HG03342 (cell line): ENCODE data around the gene GRB10.

ENCODE experiments used
- ATAC-seq: cut with Tn5 transposase; IDR thresholded peaks from one replicate; pipeline ENCODE4 v1.9.1; 2021; ENCODE audit warnings: mild to moderate bottlenecking, moderate library complexity; ENCODE audit not compliant: unreplicated experiment

The GRB10 gene

GRCh38 chr7:50658696-50659095, 124.0 kb downstream of the GRB10 start:
- no peak for ATAC-seq

- ATAC-seq, result no peak
Measured at GRCh38 chr7:50657912-50658311, 124.8 kb downstream of the GRB10 start.

- ATAC-seq, result no peak
Measured at GRCh38 chr7:50657341-50657873, 125.3 kb downstream of the GRB10 start.

GRCh38 chr7:50656141-50656895, 126.4 kb downstream of the GRB10 start:
- no peak for ATAC-seq

GRCh38 chr7:50655490-50655889, 127.2 kb downstream of the GRB10 start:
- no peak for ATAC-seq

- ATAC-seq, result no peak
Measured at GRCh38 chr7:50655020-50655419, 127.7 kb downstream of the GRB10 start.

- no peak for ATAC-seq
Measured at GRCh38 chr7:50653981-50654425, 128.7 kb downstream of the GRB10 start.

GRCh38 chr7:50653126-50653864, 129.4 kb downstream of the GRB10 start:
- ATAC-seq, result no peak

GRCh38 chr7:50652400-50653125, 130.1 kb downstream of the GRB10 start:
- ATAC-seq, result no peak

- ATAC-seq, result peak; percentile 51
Measured at GRCh38 chr7:50651271-50651989, 131.3 kb downstream of the GRB10 start.

GRCh38 chr7:50650057-50650664, 132.5 kb downstream of the GRB10 start:
- ATAC-seq, result no peak

GRCh38 chr7:50649259-50649885, 133.3 kb downstream of the GRB10 start:
- no peak for ATAC-seq

GRCh38 chr7:50648570-50649169, 134.0 kb downstream of the GRB10 start:
- ATAC-seq, result no peak

- ATAC-seq, result no peak
Measured at GRCh38 chr7:50648076-50648475, 134.6 kb downstream of the GRB10 start.

GRCh38 chr7:50647286-50647980, 135.3 kb downstream of the GRB10 start:
- no peak for ATAC-seq

- no peak for ATAC-seq
Measured at GRCh38 chr7:50646069-50646468, 136.6 kb downstream of the GRB10 start.

- no peak for ATAC-seq
Measured at GRCh38 chr7:50645186-50645585, 137.5 kb downstream of the GRB10 start.

- ATAC-seq, result no peak
Measured at GRCh38 chr7:50644586-50644985, 138.1 kb downstream of the GRB10 start.

GRCh38 chr7:50644114-50644513, 138.6 kb downstream of the GRB10 start:
- ATAC-seq, result no peak
